Endothelial cell of umbilical vein (primary cell): ENCODE data around the gene CAPZA2. TPM values are rescaled to one million over a fixed set of nuclear protein-coding genes. Genes with fewer than 3 reads are reported as not detected.

Source experiments
- BruUV-seq: library from RNA; stranded (reverse); fragments of 400-500 nt; replicated peaks from 2 replicates; lab custom pipeline; 2021; lab: Mats Ljungman, UMichigan
- CTCF ChIA-PET: fragments of 300-600, 350-600 bp; sonication (Branson Sonifier 250); formaldehyde crosslinking; loops from one replicate; lab custom pipeline; 2021; ENCODE audit warnings: antibody characterized with exemption, inconsistent platforms; lab: Charles Lee
- POLR2A ChIA-PET: fragments of 300-600, 350-600 bp; sonication (Branson Sonifier 250); formaldehyde crosslinking; loops from one replicate; lab custom pipeline; 2021; ENCODE audit warnings: antibody characterized with exemption, inconsistent platforms; lab: Charles Lee
- DNase-seq: peaks from one replicate; pipeline ENCODE4 v3.0.0-alpha.2; 2011; ENCODE audit warnings: low read depth, low spot score
- FAIRE-seq: peaks from 2 replicates; lab custom pipeline; 2011; peaks lifted over from hg19 to GRCh38; lab: Jason Lieb, UNC
- H2AFZ ChIP-seq: 2 replicates; pipeline ENCODE4 v1.6.0; 2012; ENCODE audit warnings: low read depth, low read length, control low read depth, inconsistent platforms
- H3K27ac ChIP-seq: 2 replicates; pipeline ENCODE4 v1.5.1; 2011; ENCODE audit warnings: low read depth, mild to moderate bottlenecking, control low read depth, low read length, moderate library complexity; ENCODE audit not compliant: insufficient read depth
- H3K27me3 ChIP-seq, 2 experiments: 2 replicates each; pipeline versions ENCODE4 v1.6.0 to v1.6.1; 2011; ENCODE audit warnings: low read length in 2 of 2, mixed read lengths in 1 of 2; ENCODE audit not compliant: control insufficient read depth in 2 of 2, insufficient read depth in 2 of 2
- H3K36me3 ChIP-seq, 2 experiments: 2 replicates in 1 of 2; 3 replicates in 1 of 2; pipeline ENCODE4 v1.5.1; 2011; ENCODE audit warnings: low read length in 2 of 2, mild to moderate bottlenecking in 1 of 2, moderate library complexity in 1 of 2; ENCODE audit not compliant: control insufficient read depth in 2 of 2, insufficient read depth in 2 of 2; ENCODE audit errors: extremely low read depth in 1 of 2
- H3K4me1 ChIP-seq: 3 replicates; pipeline ENCODE4 v1.5.1; 2011; ENCODE audit warnings: mild to moderate bottlenecking, low read length; ENCODE audit not compliant: control insufficient read depth, insufficient read depth; ENCODE audit errors: extremely low read depth
- H3K4me2 ChIP-seq: 2 replicates; pipeline ENCODE4 v1.6.1; 2011; ENCODE audit warnings: low read length, control low read depth, mixed read lengths; ENCODE audit not compliant: insufficient read depth
- H3K4me3 ChIP-seq, 3 experiments: fragments of 200-600 bp in 1 of 3; sonication (generic), shearing (Covaris generic) in 1 of 3; replicated peaks in 1 of 3; 2 replicates each; pipeline ENCODE4 v1.5.1; 2011 to 2016; ENCODE audit warnings: control low read depth in 3 of 3, low read length in 3 of 3, mild to moderate bottlenecking in 2 of 3, inconsistent platforms in 1 of 3, low read depth in 1 of 3, moderate library complexity in 1 of 3; ENCODE audit not compliant: insufficient read depth in 1 of 3
- H3K79me2 ChIP-seq: 2 replicates; pipeline ENCODE4 v1.6.0; 2012; ENCODE audit warnings: low read length, inconsistent platforms; ENCODE audit not compliant: control insufficient read depth, insufficient read depth
- H3K9ac ChIP-seq: replicated peaks from 2 replicates; pipeline ENCODE3; 2011; ENCODE audit warnings: low read length, control low read depth; ENCODE audit not compliant: insufficient read depth; ENCODE audit errors: extremely low read depth
- H3K9me1 ChIP-seq: replicated peaks from 3 replicates; pipeline ENCODE4 v1.6.0; 2011; ENCODE audit warnings: mild to moderate bottlenecking, low read length; ENCODE audit not compliant: control insufficient read depth, insufficient read depth; ENCODE audit errors: extremely low read depth
- H3K9me3 ChIP-seq: replicated peaks from 2 replicates; pipeline ENCODE4 v1.5.1; 2012; ENCODE audit warnings: low read length, inconsistent platforms; ENCODE audit not compliant: control insufficient read depth, insufficient read depth
- H4K20me1 ChIP-seq: replicated peaks from 2 replicates; pipeline ENCODE3; 2011; ENCODE audit warnings: mild to moderate bottlenecking, low read length; ENCODE audit not compliant: control insufficient read depth, insufficient read depth; ENCODE audit errors: extremely low read depth
- CTCF ChIP-seq, 2 donors: IDR thresholded peaks; 1 replicate in 1 of 2; 2 replicates in 1 of 2; pipeline ENCODE4 v1.5.1; 2011; ENCODE audit warnings: low read length in 2 of 2, mild to moderate bottlenecking in 2 of 2, moderate library complexity in 2 of 2, control low read depth in 1 of 2, inconsistent platforms in 1 of 2, low read depth in 1 of 2; ENCODE audit not compliant: insufficient read depth in 1 of 2; ENCODE audit errors: extremely low read depth in 1 of 2
- EZH2 ChIP-seq: IDR thresholded peaks from 2 replicates; pipeline ENCODE4 v1.6.1; 2012; ENCODE audit warnings: borderline replicate concordance, low read depth, mild to moderate bottlenecking, moderate library complexity, low read length, inconsistent platforms; ENCODE audit not compliant: severe bottlenecking
- FOS ChIP-seq: IDR thresholded peaks from 2 replicates; pipeline ENCODE4 v1.6.1; 2011; ENCODE audit warnings: mild to moderate bottlenecking, low read length, moderate library complexity, borderline replicate concordance; ENCODE audit not compliant: insufficient read depth
- GATA2 ChIP-seq: IDR thresholded peaks from 2 replicates; pipeline ENCODE4 v1.7.0; 2011; ENCODE audit warnings: low read depth, mild to moderate bottlenecking, moderate library complexity, mixed read lengths, low read length; ENCODE audit not compliant: insufficient read length, insufficient read depth
- JUN ChIP-seq: IDR thresholded peaks from 2 replicates; pipeline ENCODE4 v1.6.1; 2011; ENCODE audit warnings: borderline replicate concordance, low read depth; ENCODE audit not compliant: insufficient read length, insufficient read depth
- MAX ChIP-seq: IDR thresholded peaks from 2 replicates; pipeline ENCODE4 v1.6.1; 2011; ENCODE audit not compliant: insufficient read depth, insufficient read length
- MYC ChIP-seq: IDR thresholded peaks from one replicate; pipeline ENCODE4 v1.6.1; 2011; ENCODE audit warnings: mild to moderate bottlenecking, low read depth, low read length
- POLR2A ChIP-seq: IDR thresholded peaks from 2 replicates; pipeline ENCODE4 v1.6.1; 2012; ENCODE audit warnings: low read depth, mild to moderate bottlenecking, control low read depth, low read length
- POLR2AphosphoS5 ChIP-seq: IDR thresholded peaks from 2 replicates; pipeline ENCODE4 v1.6.1; 2012; ENCODE audit warnings: low read depth, mild to moderate bottlenecking, control low read depth, low read length, moderate library complexity; ENCODE audit not compliant: insufficient read depth
- dilution Hi-C: fragments of 300-500 bp; cut with MboI; formaldehyde crosslinking; loops from one replicate; pipeline ENCODE4 v1.15.0; 2019; ENCODE audit warnings: low sequenced_read_pairs; ENCODE audit not compliant: extremely low pct_ligation_motif_present
- intact Hi-C: fragments of 100-400 bp; cut with micrococcal nuclease; formaldehyde crosslinking; loops from one replicate; pipeline ENCODE4 v1.10.0; 2022
- polyA plus RNA-seq, 4 experiments: library from polyadenylated mRNA; depleted of rRNA in 3 of 4; stranded (reverse) in 3 of 4; unstranded in 1 of 4; fragments of >200 nt; gene quantifications; 2 replicates each; pipeline versions ENCODE4 v1.2.1 to v1.2.3, GENCODE V29; 2011 to 2012; ENCODE audit warnings: missing spikeins in 1 of 4
- total RNA-seq: library from RNA; stranded (reverse); gene quantifications from 2 replicates; pipeline ENCODE4 v1.2.3, GENCODE V29; 2021

CAPZA2 gene
- total and polyA plus RNA-seq, 2 donors (not counting 3 experiments of a cell fraction or from before 2014, with no cell fraction given) = 48.1 to 347 TPM

- POLR2A ChIA-PET = no interaction called here
- no peak for DNase-seq
- Histone ChIP-seq H3K9ac (no peak overlapping the region), H3K9me1 (no peaks in the 10 kb centered on the region), H3K4me2 (no peak overlapping the region), H3K4me3 (no peak overlapping the region), H2AFZ (no peak overlapping the region), H4K20me1 (no peaks in the 10 kb centered on the region), H3K9me3 (no peaks in the 10 kb centered on the region), H3K27me3 (no peaks in the 10 kb centered on the region), H3K27ac (no peak overlapping the region), H3K79me2 (peaks cover 26% of the 10 kb centered on the region), H3K36me3 (no peaks in the 10 kb centered on the region), H3K4me1 (peaks cover 24% of the 10 kb centered on the region)
- no TSS peak for BruUV-seq
- CTCF ChIA-PET = interaction anchor here (1.0 to 1.5 kb wide), 2 partner anchors 167 to 206 kb away, joined by 3 to 4 read pairs; no protein-coding TSS in a partner anchor
- intact Hi-C loops = no loop called here
- no peak for FAIRE-seq
- dilution Hi-C loops = no loop called here
- TF ChIP-seq EZH2 = no peak
- TF ChIP-seq POLR2A = no peak
- no peak for TF ChIP-seq POLR2AphosphoS5
- no peak for TF ChIP-seq FOS
- no peak for TF ChIP-seq MAX
- no peak for TF ChIP-seq GATA2
- no peak for TF ChIP-seq JUN
- no peak for TF ChIP-seq CTCF (IDR thresholded peaks at IDR 0.05; ENCODE audit: extremely low read depth in 1 of 2, insufficient read depth in 1 of 2, low read depth in 1 of 2, low read length in 2 of 2)
- TF ChIP-seq MYC = no peak
Observed at GRCh38 chr7:116951366-116952292, 89.2 kb downstream of the CAPZA2 start.
